GM21717 (cell line): ENCODE measurements around the gene SH2D7.

Experiments
- ATAC-seq: cut with Tn5 transposase; IDR thresholded peaks from one replicate; pipeline ENCODE4 v1.9.1; 2021; ENCODE audit warnings: mild to moderate bottlenecking, moderate library complexity; ENCODE audit not compliant: unreplicated experiment

SH2D7 gene

GRCh38 chr15:78103406-78104118, 11.2 kb downstream of the SH2D7 start:
- ATAC-seq = peak; percentile 69

GRCh38 chr15:78104119-78104479, 11.7 kb downstream of the SH2D7 start:
- ATAC-seq = no peak

GRCh38 chr15:78104566-78105475, 12.5 kb downstream of the SH2D7 start:
- no peak for ATAC-seq

GRCh38 chr15:78105476-78106241, 13.3 kb downstream of the SH2D7 start:
- ATAC-seq = no peak

- ATAC-seq = no peak
Measured at GRCh38 chr15:78107471-78107870, 15.1 kb downstream of the SH2D7 start.

GRCh38 chr15:78108300-78109084, 16.1 kb downstream of the SH2D7 start:
- no peak for ATAC-seq

DNA sequence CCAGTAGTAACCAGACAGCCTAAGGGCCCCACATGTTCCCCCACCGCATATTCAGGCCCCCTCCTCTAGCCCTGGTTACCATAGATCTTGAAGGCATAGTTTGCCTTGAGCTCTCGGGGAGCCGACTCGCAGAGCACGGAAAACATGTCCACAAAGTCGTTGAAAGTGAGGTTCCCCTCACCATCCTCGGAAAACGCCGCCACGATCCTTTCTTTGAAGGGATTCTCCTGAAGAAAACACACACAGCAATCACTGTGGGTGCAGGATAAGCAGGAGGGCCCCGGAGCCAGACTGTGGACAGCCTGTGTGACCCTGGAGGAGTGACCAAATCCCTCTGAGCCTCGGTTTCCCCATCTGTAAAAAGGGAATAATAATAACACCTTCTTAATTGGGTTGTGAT, 16.8 kb downstream of the SH2D7 start:
- no peak for ATAC-seq

GRCh38 chr15:78110096-78110495, 17.7 kb downstream of the SH2D7 start:
- ATAC-seq = no peak

DNA sequence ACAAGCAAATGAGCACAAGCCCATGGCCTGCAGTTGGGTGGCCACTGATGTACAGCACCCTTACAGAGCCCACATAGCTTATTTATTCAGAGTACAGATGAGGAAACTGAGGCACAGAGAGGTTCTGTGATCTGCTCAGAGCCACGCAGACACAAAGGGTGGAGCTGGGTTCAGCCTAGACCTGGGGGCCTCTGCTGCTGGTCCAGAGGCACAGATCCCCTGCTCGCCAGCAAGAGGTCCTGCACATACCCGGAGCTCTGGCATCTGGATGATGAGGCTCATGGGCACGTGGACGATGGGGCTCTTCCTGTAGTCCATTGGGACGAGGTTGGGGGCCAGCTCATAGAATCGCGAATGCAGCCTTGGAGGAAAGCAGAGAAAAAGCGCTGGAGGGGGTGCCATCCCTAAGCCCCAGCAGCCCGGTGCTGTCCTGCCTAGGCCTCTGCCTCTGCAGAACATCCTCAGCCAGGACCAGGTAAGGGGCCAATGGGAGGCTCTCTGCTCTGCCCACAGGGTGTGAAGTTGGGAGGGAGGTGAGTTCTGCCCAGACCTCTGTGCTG, 18.6 kb downstream of the SH2D7 start:
- ATAC-seq = no peak

DNA sequence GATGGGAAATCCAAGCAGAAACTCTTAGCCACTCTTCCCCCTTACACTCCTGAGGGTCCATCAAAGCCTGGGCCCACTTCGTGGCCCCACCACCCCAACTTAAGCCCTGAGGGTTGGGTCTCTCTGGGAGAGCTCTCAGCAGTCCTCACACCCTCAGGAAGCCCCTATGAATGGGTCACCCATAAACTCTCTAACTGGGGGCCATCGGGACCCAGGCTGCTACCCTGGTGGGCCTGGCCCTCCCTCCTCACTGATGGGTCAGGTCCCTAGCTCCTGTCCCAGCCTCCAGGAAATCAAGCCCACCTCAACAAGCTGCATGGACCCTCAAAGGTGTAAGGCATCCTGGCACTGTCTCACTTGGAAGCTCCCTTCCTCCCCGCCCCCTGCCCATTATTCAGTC, 19.4 kb downstream of the SH2D7 start:
- ATAC-seq = no peak

DNA sequence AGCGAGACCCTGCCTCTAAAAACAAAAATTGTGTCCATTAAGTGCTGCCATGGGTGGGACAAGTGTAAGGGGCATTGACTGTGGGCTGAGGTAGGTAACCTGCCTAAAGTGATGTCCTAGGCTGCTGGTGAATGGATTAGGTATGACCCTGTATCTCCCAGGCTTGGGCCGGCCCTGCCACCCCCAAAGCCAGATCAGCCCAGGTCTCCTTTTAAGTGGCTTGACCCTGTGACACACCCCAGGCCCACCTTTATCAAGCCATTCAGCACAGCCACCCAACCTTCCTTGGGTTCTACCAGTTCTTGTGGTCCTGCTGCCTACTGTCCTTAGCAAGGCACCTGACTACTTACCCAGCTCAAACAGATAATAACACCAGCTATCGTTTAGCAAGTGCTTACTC, 20.2 kb downstream of the SH2D7 start:
- ATAC-seq = no peak

DNA sequence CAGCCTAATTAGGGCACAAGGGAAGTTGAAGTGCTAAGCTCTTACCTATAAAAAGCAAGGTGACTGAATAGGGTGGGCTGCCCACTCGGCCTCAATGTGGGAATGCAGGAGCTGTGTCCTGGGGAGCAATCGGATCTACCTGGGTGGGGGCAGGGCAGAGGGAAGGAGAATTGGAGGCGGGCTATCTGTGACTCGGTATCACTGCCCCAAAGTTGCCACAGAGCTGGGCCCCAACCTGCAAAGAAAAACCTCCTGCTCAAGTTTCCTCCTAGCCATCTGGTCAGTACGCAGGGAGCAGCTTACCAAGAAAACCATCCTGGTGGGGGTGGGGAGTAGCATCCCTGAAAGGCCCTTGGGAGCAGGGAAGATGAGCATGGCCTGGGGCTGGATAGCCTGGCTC, 28.2 kb downstream of the SH2D7 start:
- ATAC-seq = no peak

DNA sequence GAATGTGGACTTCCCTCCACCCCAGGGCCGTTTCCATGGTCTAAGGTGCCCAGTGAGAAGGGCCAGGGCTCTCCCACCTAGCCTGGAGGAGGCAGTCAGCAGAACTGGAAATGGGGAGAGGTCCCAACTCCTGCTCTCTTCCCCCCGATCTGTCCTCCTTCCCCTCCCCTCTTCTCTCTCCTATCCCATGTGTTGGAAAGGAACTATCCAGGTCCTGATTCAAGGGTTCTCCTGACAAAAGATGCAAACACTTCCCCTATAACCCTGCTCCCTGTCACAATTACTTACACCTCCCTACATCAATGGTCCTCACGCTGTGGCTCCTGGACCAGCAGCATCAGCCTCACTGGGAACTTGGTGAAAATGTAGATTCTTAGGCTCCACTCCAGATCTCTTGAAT, 32.9 kb downstream of the SH2D7 start:
- no peak for ATAC-seq

DNA sequence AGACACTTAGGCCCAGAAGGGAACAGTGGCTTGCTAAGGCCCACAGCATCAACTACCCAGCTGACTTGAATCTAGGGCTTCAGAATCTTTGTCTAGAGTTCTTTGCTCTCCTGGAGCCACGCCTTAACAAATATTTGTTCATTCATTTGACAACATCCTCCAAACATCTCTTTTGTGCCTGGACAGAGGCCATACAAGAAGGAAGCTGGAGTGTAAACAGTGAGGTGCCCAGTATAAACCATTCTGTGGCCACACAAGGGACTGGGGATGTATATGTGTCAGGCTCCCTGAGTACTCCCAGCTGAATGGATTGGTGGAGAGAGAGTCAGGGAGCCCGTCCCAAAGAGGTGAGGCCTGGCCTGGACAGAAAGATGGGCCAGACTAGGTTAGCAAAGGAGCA, 35.5 kb downstream of the SH2D7 start:
- no peak for ATAC-seq

GRCh38 chr15:78129077-78129750, 36.9 kb downstream of the SH2D7 start:
- no peak for ATAC-seq

DNA sequence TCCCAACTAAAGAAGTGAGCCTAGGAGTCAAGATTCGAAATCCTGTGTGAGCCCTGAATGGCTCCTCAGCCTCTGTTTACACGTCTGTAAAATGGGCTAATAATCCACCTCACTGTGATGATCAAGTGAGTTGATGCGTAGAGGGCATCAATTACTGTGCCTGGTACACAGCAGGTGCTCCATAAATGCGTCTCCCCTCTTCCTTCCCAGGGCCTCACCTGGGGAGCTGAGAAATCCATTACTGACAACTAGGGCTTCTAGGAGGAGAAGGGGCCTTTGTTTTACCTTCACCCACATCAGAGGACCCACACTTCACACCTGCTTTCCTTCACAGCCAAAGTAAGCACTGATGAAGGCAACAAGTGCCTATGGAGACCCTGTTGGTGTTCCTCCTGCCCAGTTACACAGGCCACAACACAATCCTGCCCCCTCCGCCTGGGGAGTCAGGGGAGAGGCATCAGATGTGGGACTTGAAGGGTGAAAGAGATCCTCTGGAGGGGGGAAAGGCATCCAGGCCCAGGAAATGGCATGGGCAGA, 37.5 kb downstream of the SH2D7 start:
- ATAC-seq = no peak

GRCh38 chr15:78130466-78131294, 38.3 kb downstream of the SH2D7 start:
- ATAC-seq = no peak

DNA sequence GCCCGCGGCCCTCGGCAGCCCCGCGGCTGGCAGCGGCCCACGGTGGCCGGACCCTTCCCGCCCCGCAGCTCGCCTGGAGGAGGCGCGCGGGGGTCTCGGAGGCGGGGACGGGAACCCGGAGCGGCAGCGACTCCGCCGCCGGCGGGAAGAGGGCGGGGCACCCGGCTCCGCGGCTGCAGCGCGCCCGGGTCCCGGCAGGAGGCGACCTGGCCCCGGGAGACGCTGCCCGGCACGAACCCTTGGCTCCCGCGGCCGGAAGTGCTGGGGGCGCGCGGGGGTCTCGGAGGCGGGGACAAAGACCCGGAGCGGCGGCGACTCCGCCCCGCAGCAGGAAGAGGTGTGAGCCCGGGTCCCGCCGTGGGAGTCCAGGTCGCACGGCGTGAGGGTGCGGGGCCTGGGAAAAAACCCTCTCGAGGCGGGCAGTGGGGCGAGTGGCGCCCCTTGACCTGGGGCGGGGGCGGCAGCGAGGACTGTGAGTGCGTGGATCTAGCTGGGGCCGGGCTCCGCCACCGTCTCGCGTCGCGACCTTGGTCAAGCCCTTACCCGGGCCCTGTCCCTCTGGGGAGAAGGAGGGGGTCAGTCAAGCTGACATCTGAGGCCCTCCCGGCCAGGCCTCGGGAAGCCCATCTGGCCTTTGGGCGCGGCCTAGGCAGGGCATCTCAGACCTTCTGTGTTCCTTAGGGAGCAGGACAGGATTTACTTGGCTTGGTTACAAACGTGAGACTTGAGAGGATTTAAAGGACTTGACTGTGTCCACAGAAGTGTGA, 39.1 kb downstream of the SH2D7 start, which contains the start of gene CIB2:
CIB2 (minus strand) TSS at position 151 of the 767 bp plus-strand sequence. CDS start 230 bp downstream, outside the sequence.
- no peak for ATAC-seq
